SK-N-SH treated with all-trans-retinoic acid at 6 μM for 48 hours (cell line): ENCODE measurements around the gene G3BP2.

Source experiments
- ATAC-seq: fragments of 200-7000 bp; cut with Tn5 transposase; 3 replicates; pipeline ENCODE4 v1.9.1; 2020; ENCODE audit warnings: mild to moderate bottlenecking, moderate library complexity
- ARNTL ChIP-seq: fragments of 450-650 bp; formaldehyde crosslinking; IDR thresholded peaks from 2 replicates; pipeline ENCODE4 v1.5.0; 2020; ENCODE audit warnings: low read depth, mild to moderate bottlenecking, moderate library complexity, borderline replicate concordance
- BACH2 ChIP-seq: fragments of 250-450 bp; sonication (Bioruptor Pico); IDR thresholded peaks from 2 replicates; pipeline ENCODE4 v1.9.0; 2021; ENCODE audit warnings: mild to moderate bottlenecking, borderline replicate concordance
- CSDC2 ChIP-seq: fragments of 250-450 bp; sonication (Bioruptor Pico); IDR thresholded peaks from 2 replicates; pipeline ENCODE4 v1.5.0; 2020; ENCODE audit warnings: mild to moderate bottlenecking, moderate library complexity
- GLIS3 ChIP-seq: fragments of 250-450 bp; sonication (Bioruptor Pico); IDR thresholded peaks from 2 replicates; pipeline ENCODE4 v1.5.0; 2020; ENCODE audit warnings: mild to moderate bottlenecking, moderate library complexity
- ISL1 ChIP-seq: fragments of 250-450 bp; sonication (Bioruptor Pico); IDR thresholded peaks from 2 replicates; pipeline ENCODE4 v2.1.2; 2022; ENCODE audit warnings: mild to moderate bottlenecking, moderate library complexity
- OSR1 ChIP-seq: fragments of 250-450 bp; sonication (Bioruptor Pico); IDR thresholded peaks from 2 replicates; pipeline ENCODE4 v1.8.0; 2022; ENCODE audit warnings: moderate library complexity, mild to moderate bottlenecking, inconsistent platforms
- RARB ChIP-seq: fragments of 250-450 bp; sonication (Bioruptor Pico); IDR thresholded peaks from 2 replicates; pipeline ENCODE4 v1.8.0; 2021; ENCODE audit warnings: mild to moderate bottlenecking, moderate library complexity
- SNAI2 ChIP-seq: fragments of 250-450 bp; sonication (Bioruptor Pico); IDR thresholded peaks from 2 replicates; pipeline ENCODE4 v1.5.0; 2020; ENCODE audit warnings: mild to moderate bottlenecking, moderate library complexity
- TCF4 ChIP-seq: fragments of 250-450 bp; sonication (Bioruptor Pico); IDR thresholded peaks from 2 replicates; pipeline ENCODE4 v1.8.0; 2021; ENCODE audit warnings: mild to moderate bottlenecking, moderate library complexity, borderline replicate concordance
- ZC3H10 ChIP-seq: fragments of 250-450 bp; sonication (Bioruptor Pico); IDR thresholded peaks from 2 replicates; pipeline ENCODE4 v1.5.1; 2021; ENCODE audit warnings: mild to moderate bottlenecking, moderate library complexity
- ZFP3 ChIP-seq: fragments of 250-450 bp; sonication (Bioruptor Pico); IDR thresholded peaks from 2 replicates; pipeline ENCODE4 v1.5.0; 2020; ENCODE audit warnings: mild to moderate bottlenecking, moderate library complexity
- ZFP30 ChIP-seq: fragments of 450-650 bp; formaldehyde crosslinking; IDR thresholded peaks from 2 replicates; pipeline ENCODE4 v1.5.0; 2022; ENCODE audit warnings: mild to moderate bottlenecking, moderate library complexity
- ZNF565 ChIP-seq: fragments of 450-650 bp; formaldehyde crosslinking; conservative IDR thresholded peaks from 2 replicates; pipeline ENCODE4 v1.5.0; 2020; ENCODE audit warnings: low read depth, mild to moderate bottlenecking, moderate library complexity
- ZNF70 ChIP-seq: fragments of 450-650 bp; formaldehyde crosslinking; IDR thresholded peaks from 2 replicates; pipeline ENCODE4 v1.5.0; 2020; ENCODE audit warnings: mild to moderate bottlenecking, moderate library complexity
- TF ChIP-seq, protein P1 (sequence below): fragments of 250-450 bp; sonication (Bioruptor Pico); IDR thresholded peaks from 2 replicates; pipeline ENCODE4 v1.5.0; 2020; ENCODE audit warnings: mild to moderate bottlenecking, moderate library complexity
- TF ChIP-seq, protein P2 (sequence below): fragments of 250-450 bp; sonication (Bioruptor Pico); IDR thresholded peaks from 2 replicates; pipeline ENCODE4 v1.5.1; 2020; ENCODE audit warnings: low read depth, mild to moderate bottlenecking, moderate library complexity
- TF ChIP-seq, protein P3 (sequence below): fragments of 250-450 bp; sonication (Bioruptor Pico); IDR thresholded peaks from 2 replicates; pipeline ENCODE4 v1.5.1; 2021; ENCODE audit warnings: mild to moderate bottlenecking, moderate library complexity
- TF ChIP-seq, protein P4 (sequence below): fragments of 250-450 bp; sonication (Bioruptor Pico); IDR thresholded peaks from 2 replicates; pipeline ENCODE4 v1.8.0; 2021; ENCODE audit warnings: low read depth, mild to moderate bottlenecking, moderate library complexity, borderline replicate concordance
- TF ChIP-seq, protein P5 (sequence below): fragments of 250-450 bp; sonication (Bioruptor Pico); IDR thresholded peaks from 2 replicates; pipeline ENCODE4 v1.8.0; 2020; ENCODE audit warnings: mild to moderate bottlenecking, moderate library complexity, borderline replicate concordance

Gene G3BP2

DNA sequence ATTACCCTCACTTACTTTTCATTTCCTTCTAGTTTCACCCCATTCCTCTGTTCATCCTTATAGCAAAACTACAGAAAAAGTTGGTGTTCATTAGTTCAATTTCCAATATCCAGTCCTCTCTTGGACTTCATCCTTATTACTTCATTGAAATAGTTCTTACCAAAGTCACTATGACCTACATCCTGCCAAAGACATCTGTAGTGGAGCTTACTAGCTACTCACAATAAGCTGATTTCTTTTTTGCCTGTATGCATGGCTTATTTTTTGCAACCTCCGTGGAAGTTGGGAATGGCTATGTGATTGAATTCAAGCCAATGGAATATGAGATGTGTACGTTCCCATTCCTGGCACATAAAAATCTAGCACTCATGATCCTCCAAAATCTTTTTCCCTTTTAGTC is 38.3 kb downstream of the G3BP2 start:
- no peak for ATAC-seq
- TF ChIP-seq, protein P1, sequence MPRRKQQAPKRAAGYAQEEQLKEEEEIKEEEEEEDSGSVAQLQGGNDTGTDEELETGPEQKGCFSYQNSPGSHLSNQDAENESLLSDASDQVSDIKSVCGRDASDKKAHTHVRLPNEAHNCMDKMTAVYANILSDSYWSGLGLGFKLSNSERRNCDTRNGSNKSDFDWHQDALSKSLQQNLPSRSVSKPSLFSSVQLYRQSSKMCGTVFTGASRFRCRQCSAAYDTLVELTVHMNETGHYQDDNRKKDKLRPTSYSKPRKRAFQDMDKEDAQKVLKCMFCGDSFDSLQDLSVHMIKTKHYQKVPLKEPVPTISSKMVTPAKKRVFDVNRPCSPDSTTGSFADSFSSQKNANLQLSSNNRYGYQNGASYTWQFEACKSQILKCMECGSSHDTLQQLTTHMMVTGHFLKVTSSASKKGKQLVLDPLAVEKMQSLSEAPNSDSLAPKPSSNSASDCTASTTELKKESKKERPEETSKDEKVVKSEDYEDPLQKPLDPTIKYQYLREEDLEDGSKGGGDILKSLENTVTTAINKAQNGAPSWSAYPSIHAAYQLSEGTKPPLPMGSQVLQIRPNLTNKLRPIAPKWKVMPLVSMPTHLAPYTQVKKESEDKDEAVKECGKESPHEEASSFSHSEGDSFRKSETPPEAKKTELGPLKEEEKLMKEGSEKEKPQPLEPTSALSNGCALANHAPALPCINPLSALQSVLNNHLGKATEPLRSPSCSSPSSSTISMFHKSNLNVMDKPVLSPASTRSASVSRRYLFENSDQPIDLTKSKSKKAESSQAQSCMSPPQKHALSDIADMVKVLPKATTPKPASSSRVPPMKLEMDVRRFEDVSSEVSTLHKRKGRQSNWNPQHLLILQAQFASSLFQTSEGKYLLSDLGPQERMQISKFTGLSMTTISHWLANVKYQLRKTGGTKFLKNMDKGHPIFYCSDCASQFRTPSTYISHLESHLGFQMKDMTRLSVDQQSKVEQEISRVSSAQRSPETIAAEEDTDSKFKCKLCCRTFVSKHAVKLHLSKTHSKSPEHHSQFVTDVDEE (CRISPR knock-in tag): no peak
- TF ChIP-seq ARNTL (CRISPR knock-in tag) (no peak), ISL1 (CRISPR knock-in tag) (no peak), OSR1 (no peak), CSDC2 (CRISPR knock-in tag) (no peak), ZFP30 (no peak)
- TF ChIP-seq, all 23 proteins: peak for 0

DNA sequence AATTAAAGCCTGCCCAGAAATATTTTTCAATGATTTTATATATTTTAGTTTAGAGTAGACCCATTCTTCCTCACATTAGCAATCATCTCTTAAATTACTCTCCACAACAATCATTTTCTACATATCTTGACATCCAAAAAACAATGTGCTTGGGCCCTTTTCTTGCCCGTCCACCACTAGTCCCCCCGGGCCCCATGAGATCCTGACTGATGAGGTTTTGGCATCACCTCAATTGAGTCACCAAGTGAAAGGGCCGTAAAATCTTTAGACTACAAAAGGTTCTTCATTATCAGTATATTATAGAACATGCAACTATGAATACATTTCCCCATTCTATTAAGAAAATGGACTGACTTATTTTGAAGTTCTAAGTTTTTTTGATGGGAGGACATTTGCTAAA is 38.9 kb downstream of the G3BP2 start:
- ATAC-seq: no peak
- TF ChIP-seq ZNF70 (CRISPR knock-in tag): no peak
- no peak for TF ChIP-seq ISL1 (CRISPR knock-in tag)
- no peak for TF ChIP-seq RARB
- TF ChIP-seq, protein P2, sequence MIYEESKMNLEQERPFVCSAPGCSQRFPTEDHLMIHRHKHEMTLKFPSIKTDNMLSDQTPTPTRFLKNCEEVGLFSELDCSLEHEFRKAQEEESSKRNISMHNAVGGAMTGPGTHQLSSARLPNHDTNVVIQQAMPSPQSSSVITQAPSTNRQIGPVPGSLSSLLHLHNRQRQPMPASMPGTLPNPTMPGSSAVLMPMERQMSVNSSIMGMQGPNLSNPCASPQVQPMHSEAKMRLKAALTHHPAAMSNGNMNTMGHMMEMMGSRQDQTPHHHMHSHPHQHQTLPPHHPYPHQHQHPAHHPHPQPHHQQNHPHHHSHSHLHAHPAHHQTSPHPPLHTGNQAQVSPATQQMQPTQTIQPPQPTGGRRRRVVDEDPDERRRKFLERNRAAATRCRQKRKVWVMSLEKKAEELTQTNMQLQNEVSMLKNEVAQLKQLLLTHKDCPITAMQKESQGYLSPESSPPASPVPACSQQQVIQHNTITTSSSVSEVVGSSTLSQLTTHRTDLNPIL (CRISPR knock-in tag): no peak
- no peak for TF ChIP-seq CSDC2 (CRISPR knock-in tag)
- TF ChIP-seq BACH2 (CRISPR knock-in tag): no peak
- TF ChIP-seq, all 23 proteins: peak for 0

DNA sequence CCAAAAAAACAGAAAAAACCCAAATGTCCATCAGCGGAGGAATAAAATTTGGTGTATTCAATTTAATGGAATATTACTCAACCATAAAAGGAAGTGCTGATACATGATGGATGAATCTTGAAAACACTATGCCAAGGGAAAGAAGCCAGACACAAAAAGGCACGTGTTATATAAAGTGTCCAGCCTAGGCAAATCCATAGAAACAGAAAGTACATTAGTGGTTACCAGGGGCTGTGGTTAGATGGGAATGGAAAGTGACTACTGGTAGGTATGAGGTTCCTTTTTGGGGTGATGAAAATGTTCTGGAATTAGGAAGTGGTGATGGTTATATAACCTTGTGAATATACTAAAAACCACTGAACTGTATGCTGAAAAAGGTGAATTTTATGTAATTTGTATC is 39.4 kb downstream of the G3BP2 start:
- no peak for TF ChIP-seq ZNF565 (CRISPR knock-in tag)
- TF ChIP-seq, protein P3, sequence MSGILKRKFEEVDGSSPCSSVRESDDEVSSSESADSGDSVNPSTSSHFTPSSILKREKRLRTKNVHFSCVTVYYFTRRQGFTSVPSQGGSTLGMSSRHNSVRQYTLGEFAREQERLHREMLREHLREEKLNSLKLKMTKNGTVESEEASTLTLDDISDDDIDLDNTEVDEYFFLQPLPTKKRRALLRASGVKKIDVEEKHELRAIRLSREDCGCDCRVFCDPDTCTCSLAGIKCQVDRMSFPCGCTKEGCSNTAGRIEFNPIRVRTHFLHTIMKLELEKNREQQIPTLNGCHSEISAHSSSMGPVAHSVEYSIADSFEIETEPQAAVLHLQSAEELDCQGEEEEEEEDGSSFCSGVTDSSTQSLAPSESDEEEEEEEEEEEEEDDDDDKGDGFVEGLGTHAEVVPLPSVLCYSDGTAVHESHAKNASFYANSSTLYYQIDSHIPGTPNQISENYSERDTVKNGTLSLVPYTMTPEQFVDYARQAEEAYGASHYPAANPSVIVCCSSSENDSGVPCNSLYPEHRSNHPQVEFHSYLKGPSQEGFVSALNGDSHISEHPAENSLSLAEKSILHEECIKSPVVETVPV: no peak
- TF ChIP-seq, protein P4, sequence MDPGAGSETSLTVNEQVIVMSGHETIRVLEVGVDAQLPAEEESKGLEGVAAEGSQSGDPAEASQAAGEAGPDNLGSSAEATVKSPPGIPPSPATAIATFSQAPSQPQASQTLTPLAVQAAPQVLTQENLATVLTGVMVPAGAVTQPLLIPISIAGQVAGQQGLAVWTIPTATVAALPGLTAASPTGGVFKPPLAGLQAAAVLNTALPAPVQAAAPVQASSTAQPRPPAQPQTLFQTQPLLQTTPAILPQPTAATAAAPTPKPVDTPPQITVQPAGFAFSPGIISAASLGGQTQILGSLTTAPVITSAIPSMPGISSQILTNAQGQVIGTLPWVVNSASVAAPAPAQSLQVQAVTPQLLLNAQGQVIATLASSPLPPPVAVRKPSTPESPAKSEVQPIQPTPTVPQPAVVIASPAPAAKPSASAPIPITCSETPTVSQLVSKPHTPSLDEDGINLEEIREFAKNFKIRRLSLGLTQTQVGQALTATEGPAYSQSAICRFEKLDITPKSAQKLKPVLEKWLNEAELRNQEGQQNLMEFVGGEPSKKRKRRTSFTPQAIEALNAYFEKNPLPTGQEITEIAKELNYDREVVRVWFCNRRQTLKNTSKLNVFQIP: no peak
- no peak for TF ChIP-seq GLIS3 (CRISPR knock-in tag)
- TF ChIP-seq ZFP3 (CRISPR knock-in tag): no peak
- no peak for TF ChIP-seq RARB
- TF ChIP-seq CSDC2 (CRISPR knock-in tag): no peak
- TF ChIP-seq, protein P5, sequence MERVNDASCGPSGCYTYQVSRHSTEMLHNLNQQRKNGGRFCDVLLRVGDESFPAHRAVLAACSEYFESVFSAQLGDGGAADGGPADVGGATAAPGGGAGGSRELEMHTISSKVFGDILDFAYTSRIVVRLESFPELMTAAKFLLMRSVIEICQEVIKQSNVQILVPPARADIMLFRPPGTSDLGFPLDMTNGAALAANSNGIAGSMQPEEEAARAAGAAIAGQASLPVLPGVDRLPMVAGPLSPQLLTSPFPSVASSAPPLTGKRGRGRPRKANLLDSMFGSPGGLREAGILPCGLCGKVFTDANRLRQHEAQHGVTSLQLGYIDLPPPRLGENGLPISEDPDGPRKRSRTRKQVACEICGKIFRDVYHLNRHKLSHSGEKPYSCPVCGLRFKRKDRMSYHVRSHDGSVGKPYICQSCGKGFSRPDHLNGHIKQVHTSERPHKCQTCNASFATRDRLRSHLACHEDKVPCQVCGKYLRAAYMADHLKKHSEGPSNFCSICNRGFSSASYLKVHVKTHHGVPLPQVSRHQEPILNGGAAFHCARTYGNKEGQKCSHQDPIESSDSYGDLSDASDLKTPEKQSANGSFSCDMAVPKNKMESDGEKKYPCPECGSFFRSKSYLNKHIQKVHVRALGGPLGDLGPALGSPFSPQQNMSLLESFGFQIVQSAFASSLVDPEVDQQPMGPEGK (CRISPR knock-in tag): no peak
- no peak for TF ChIP-seq ZNF70 (CRISPR knock-in tag)
- no peak for TF ChIP-seq ZC3H10
- TF ChIP-seq SNAI2 (CRISPR knock-in tag): no peak
- TF ChIP-seq, protein P1 (CRISPR knock-in tag): no peak
- TF ChIP-seq TCF4: no peak
- TF ChIP-seq ARNTL (CRISPR knock-in tag): no peak
- no peak for ATAC-seq
